ENCODE results near the gene HARBI1. TPM values are rescaled to one million over a fixed set of nuclear protein-coding genes. Genes with fewer than 3 reads are reported as not detected.
A peak's percentile ranks its signal among the peaks of the same experiment; 100 is the strongest.

Gene HARBI1
- total RNA-seq, 2 experiments from 2014 or later = 6.3 to 6.6 TPM

GRCh38 chr11:46630237-46630636 lies 13.2 kb upstream of the HARBI1 start:
- Mint-ChIP-seq H3K36me3 (ENCODE audit: low read depth) (peaks cover 22% of the 10 kb centered on the region), H3K4me1 (peaks cover 10% of the 10 kb centered on the region), H3K9me3 (no peaks in the 10 kb centered on the region), H3K27me3 (no peaks in the 10 kb centered on the region), H3K4me3 (no peak overlapping the region), H3K27ac (no peak overlapping the region)
- no peak for DNase-seq
- POLR2A ChIA-PET = no interaction called here
- CTCF ChIA-PET = interaction anchor here (0.7 to 2.0 kb wide), 4 partner anchors 14 to 1014 kb away, joined by 3 to 8 read pairs (median 4); partner anchors contain the start of genes ATG13 and HARBI1

GRCh38 chr11:46628961-46629360 lies 11.9 kb upstream of the HARBI1 start:
- Mint-ChIP-seq H3K27me3 (no peaks in the 10 kb centered on the region), H3K27ac (no peak overlapping the region), H3K9me3 (no peaks in the 10 kb centered on the region), H3K4me1 (peaks cover 10% of the 10 kb centered on the region), H3K36me3 (ENCODE audit: low read depth) (peaks cover 26% of the 10 kb centered on the region), H3K4me3 (no peak overlapping the region)
- ChIA-PET CTCF (interaction anchor here (1.0 kb wide), 1 partner anchor 42 kb away, joined by 3 read pairs; no protein-coding TSS in a partner anchor), POLR2A (no interaction called here)
- no peak for DNase-seq

DNA sequence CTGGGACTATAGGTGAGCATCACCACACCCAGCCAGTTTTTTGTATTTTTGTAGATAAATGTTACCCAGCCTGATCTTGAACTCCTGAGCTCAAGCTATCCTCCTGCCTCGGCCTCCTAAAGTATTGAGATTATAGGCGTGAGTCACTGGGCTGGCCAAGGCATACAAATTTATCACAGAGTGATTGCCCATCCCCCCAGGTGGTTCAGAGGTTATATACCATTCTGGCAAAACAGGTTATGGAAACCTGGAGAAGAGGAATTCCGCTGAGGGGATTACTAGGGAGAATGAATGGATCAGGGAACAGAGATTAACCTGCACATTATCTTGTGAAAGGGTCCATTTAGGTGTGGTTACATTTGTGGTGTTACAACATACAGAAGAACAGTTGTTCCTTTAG lies 8.4 kb upstream of the HARBI1 start:
- Mint-ChIP-seq H3K4me1 (peaks cover 16% of the 10 kb centered on the region), H3K27me3 (no peaks in the 10 kb centered on the region), H3K4me3 (no peak overlapping the region), H3K36me3 (ENCODE audit: low read depth) (peaks cover 38% of the 10 kb centered on the region), H3K27ac (no peak overlapping the region), H3K9me3 (no peaks in the 10 kb centered on the region)
- ChIA-PET POLR2A (no interaction called here), CTCF (interaction anchor here (0.8 kb wide), 1 partner anchor 18 kb away, joined by 3 read pairs; no protein-coding TSS in a partner anchor)
- no peak for DNase-seq

- Mint-ChIP-seq H3K36me3 (ENCODE audit: low read depth) (peaks cover 24% of the 10 kb centered on the region), H3K9me3 (no peaks in the 10 kb centered on the region), H3K4me1 (peaks cover 46% of the 10 kb centered on the region), H3K27ac (peak overlapping the region; percentile 63), H3K27me3 (no peaks in the 10 kb centered on the region), H3K4me3 (peak overlapping the region; percentile 4)
- ChIA-PET CTCF (interaction anchor here (0.8 to 2.6 kb wide), 12 partner anchors 9 to 267 kb away, joined by 3 to 8 read pairs (median 4); partner anchors contain the start of gene AMBRA1), POLR2A (no interaction called here)
- no peak for DNase-seq
These were observed 1.8 kb upstream of the HARBI1 start for GRCh38 chr11:46618837-46619236.

DNA sequence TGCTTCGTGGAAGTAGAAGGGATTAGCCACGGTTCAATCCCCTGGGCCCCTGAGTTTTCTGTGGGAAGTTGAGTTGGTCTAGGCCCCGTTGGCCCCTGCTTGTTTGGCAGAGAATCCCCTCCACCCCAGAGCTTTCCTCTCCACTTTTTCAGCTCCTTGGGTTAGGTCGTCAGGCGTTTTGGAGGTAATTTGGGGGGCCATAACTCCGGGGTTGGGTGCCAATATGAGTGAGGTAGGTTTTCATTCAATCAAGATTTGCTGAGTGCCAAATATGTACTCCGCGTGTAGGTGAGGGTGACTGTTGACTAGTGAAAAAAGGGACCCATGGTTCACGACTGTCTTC lies 916 bp upstream of the HARBI1 start:
- Mint-ChIP-seq H3K9me3 (no peaks in the 10 kb centered on the region), H3K4me3 (peak overlapping the region; percentile 89), H3K4me1 (peaks cover 46% of the 10 kb centered on the region), H3K27me3 (no peaks in the 10 kb centered on the region), H3K27ac (peak overlapping the region; percentile 100), H3K36me3 (ENCODE audit: low read depth) (peaks cover 24% of the 10 kb centered on the region)
- DNase-seq = no peak
- ChIA-PET POLR2A (interaction anchor here (0.6 kb wide), 2 partner anchors 261 to 1180 kb away, joined by 3 read pairs; no protein-coding TSS in a partner anchor), CTCF (interaction anchor here (0.7 to 2.6 kb wide), 16 partner anchors 9 to 266 kb away, joined by 3 to 8 read pairs (median 3); partner anchors contain the start of gene AMBRA1)

DNA sequence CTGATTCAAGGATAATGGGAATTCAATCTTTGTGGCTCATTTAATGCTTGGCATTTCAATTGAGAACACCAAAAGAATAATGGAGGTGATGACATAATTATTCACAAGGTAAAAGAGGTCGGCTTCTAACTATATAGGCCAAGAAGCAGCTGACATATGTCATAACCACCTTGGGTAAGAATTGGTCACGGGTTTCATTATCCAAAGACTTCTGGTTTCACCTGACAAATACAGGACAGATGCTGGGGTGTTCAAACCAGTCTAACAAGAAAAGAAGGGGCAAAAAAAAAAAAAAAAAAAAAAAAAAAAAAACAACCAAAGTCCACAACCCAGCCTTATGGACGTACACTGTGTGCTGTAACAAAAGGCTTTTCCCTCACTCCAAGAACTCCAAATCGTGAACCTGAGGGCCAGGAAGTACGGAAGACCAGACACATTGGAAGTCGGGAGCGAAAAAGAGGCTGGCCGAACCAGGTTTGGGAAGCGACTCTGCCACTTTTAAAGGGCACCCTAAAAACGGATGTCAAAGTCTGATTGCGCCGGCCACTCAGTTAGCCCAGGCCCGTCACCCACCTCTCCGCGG lies 385 bp downstream of the HARBI1 start:
- Mint-ChIP-seq H3K4me1 (peaks cover 50% of the 10 kb centered on the region), H3K36me3 (ENCODE audit: low read depth) (peaks cover 16% of the 10 kb centered on the region), H3K9me3 (no peaks in the 10 kb centered on the region), H3K4me3 (peak overlapping the region; percentile 89), H3K27me3 (no peaks in the 10 kb centered on the region), H3K27ac (peak overlapping the region; percentile 100)
- ChIA-PET POLR2A (interaction anchor here (0.7 kb wide), 1 partner anchor 255 kb away, joined by 3 read pairs; no protein-coding TSS in a partner anchor), CTCF (interaction anchor here (0.6 to 2.6 kb wide), 11 partner anchors 9 to 906 kb away, joined by 3 to 8 read pairs (median 3); no protein-coding TSS in a partner anchor)
- DNase-seq = no peak

GRCh38 chr11:46615756-46616155 lies 1.3 kb downstream of the HARBI1 start:
- Mint-ChIP-seq H3K9me3 (no peaks in the 10 kb centered on the region), H3K4me1 (peaks cover 44% of the 10 kb centered on the region), H3K27me3 (no peaks in the 10 kb centered on the region), H3K27ac (no peak overlapping the region), H3K36me3 (ENCODE audit: low read depth) (peaks cover 9% of the 10 kb centered on the region), H3K4me3 (peak overlapping the region; percentile 89)
- no peak for DNase-seq
- ChIA-PET CTCF (interaction anchor here (1.0 to 2.6 kb wide), 3 partner anchors 16 to 20 kb away, joined by 3 to 8 read pairs (median 5); no protein-coding TSS in a partner anchor), POLR2A (interaction anchor here (0.5 kb wide), 1 partner anchor 19 kb away, joined by 3 read pairs; no protein-coding TSS in a partner anchor)

DNA sequence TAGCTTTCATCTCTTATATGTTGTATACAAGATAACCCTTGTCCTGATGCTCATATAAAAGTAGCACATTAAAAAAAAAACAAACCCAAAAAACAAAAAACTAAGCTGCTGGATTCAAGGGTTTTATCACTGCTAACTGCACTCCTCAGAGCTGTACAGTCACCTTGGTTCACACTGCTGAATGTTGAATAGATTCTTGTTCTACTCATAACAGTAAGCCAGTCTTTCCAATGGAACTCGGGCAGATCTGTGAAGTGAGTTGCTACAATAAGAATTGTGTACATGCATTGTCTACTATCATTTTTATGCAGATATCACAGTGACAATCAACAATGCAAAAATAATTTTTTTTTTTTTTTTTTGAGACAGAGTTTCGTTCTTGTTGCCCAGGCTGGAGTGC lies 4.7 kb downstream of the HARBI1 start:
- H3K36me3 Mint-ChIP-seq (ENCODE audit: low read depth) = no peaks in the 10 kb centered on the region
- no peak overlapping the region for H3K4me3 Mint-ChIP-seq
- H3K9me3 Mint-ChIP-seq = no peaks in the 10 kb centered on the region
- ChIA-PET POLR2A (no interaction called here), CTCF (interaction anchor here (0.6 to 1.2 kb wide), 3 partner anchors 12 to 179 kb away, joined by 3 read pairs; no protein-coding TSS in a partner anchor)
- H3K27ac Mint-ChIP-seq = no peak overlapping the region
- H3K4me1 Mint-ChIP-seq = peaks cover 24% of the 10 kb centered on the region
- no peak for DNase-seq
- H3K27me3 Mint-ChIP-seq = no peaks in the 10 kb centered on the region

GRCh38 chr11:46611526-46612304 lies 5.3 kb downstream of the HARBI1 start:
- no peak overlapping the region for H3K27ac Mint-ChIP-seq
- ChIA-PET CTCF (interaction anchor here (0.6 to 1.4 kb wide), 9 partner anchors 12 to 738 kb away, joined by 3 to 5 read pairs (median 3); partner anchors contain the start of gene AMBRA1), POLR2A (interaction anchor here (0.7 kb wide), 1 partner anchor 49 kb away, joined by 3 read pairs; no protein-coding TSS in a partner anchor)
- H3K36me3 Mint-ChIP-seq (ENCODE audit: low read depth) = no peaks in the 10 kb centered on the region
- H3K9me3 Mint-ChIP-seq = no peaks in the 10 kb centered on the region
- no peaks in the 10 kb centered on the region for H3K27me3 Mint-ChIP-seq
- no peak overlapping the region for H3K4me3 Mint-ChIP-seq
- no peak for DNase-seq
- peaks cover 22% of the 10 kb centered on the region for H3K4me1 Mint-ChIP-seq

DNA sequence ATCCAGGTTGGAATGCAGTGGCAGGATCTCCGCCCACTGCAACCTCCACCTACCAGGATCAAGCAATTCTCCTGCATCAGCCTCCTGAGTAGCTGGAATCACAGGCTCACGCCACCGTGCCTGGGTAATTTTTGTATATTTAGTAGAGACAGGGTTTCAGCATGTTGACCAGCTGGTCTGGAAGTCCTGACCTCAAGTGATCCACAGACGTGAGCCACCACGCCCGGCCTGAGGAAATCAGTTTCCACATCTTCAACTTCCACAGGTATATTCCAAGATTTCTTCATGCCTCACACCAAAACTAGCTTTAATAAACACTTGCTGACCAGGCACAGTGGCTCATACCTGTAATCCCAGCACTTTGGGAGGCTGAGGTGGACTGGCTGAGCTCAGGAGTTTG lies 7.6 kb downstream of the HARBI1 start:
- Mint-ChIP-seq H3K9me3 (no peaks in the 10 kb centered on the region), H3K27ac (no peak overlapping the region), H3K27me3 (no peaks in the 10 kb centered on the region), H3K36me3 (ENCODE audit: low read depth) (no peaks in the 10 kb centered on the region), H3K4me3 (no peak overlapping the region), H3K4me1 (peaks cover 8% of the 10 kb centered on the region)
- ChIA-PET POLR2A (no interaction called here), CTCF (interaction anchor here (0.6 kb wide), 1 partner anchor 25 kb away, joined by 3 read pairs; no protein-coding TSS in a partner anchor)
- DNase-seq = no peak

DNA sequence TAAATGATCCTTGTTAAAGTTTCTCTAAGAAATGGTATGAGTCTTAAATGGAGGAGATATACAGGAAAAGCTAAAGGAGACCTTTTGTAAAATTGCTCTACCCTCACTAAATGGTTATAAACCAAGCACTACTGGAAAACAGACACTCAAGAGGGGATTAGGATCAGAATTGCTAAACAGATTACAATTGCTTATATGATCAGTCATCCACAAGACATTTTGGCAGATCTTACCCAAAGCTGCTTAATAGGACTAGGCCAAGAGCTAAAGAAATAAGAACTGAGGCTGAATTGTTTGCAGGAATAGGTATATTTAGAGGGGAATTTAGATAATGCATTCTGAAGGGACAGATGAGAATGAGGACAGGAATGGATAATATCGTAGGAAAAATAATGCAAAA lies 9.5 kb downstream of the HARBI1 start:
- H3K9me3 Mint-ChIP-seq = no peaks in the 10 kb centered on the region
- no peaks in the 10 kb centered on the region for H3K27me3 Mint-ChIP-seq
- ChIA-PET CTCF (interaction anchor here (0.9 to 1.2 kb wide), 3 partner anchors 10 to 61 kb away, joined by 3 read pairs; partner anchors contain the start of genes ATG13 and HARBI1), POLR2A (no interaction called here)
- no peak overlapping the region for H3K4me3 Mint-ChIP-seq
- peaks cover 8% of the 10 kb centered on the region for H3K4me1 Mint-ChIP-seq
- no peaks in the 10 kb centered on the region for H3K36me3 Mint-ChIP-seq (ENCODE audit: low read depth)
- no peak overlapping the region for H3K27ac Mint-ChIP-seq
- DNase-seq = no peak

DNA sequence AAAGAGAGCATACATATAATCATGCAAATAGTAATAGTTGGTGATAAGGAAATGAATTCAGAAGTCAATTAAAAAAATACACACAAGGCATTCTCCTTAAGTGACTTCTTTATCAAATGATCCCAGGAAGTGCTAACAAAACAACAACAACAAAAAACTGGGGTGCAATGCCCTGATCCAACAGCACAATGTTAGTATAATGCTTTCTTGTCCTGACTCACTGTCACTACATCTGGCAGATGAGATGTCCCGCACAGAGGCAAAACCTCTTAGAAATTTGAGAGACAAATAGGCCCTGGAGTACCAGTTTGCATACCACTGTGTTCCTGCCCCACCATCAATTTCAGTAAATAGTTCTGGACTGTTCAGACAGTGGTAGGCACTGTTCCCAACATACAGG lies 12.2 kb downstream of the HARBI1 start:
- DNase-seq = no peak
- Mint-ChIP-seq H3K4me3 (no peak overlapping the region), H3K4me1 (no peaks in the 10 kb centered on the region), H3K27ac (no peak overlapping the region), H3K9me3 (no peaks in the 10 kb centered on the region), H3K36me3 (ENCODE audit: low read depth) (no peaks in the 10 kb centered on the region), H3K27me3 (no peaks in the 10 kb centered on the region)
- ChIA-PET CTCF (no interaction called here), POLR2A (no interaction called here)
